ENCODE measurements around the gene KRTAP24-1. TPM values are rescaled to one million over a fixed set of nuclear protein-coding genes. Genes with fewer than 3 reads are reported as not detected.

The KRTAP24-1 gene
- total and polyA plus RNA-seq, 2 of the 13 experiments (the other 11 are each of a cell fraction or from before 2014, with no cell fraction given): not detected

DNA sequence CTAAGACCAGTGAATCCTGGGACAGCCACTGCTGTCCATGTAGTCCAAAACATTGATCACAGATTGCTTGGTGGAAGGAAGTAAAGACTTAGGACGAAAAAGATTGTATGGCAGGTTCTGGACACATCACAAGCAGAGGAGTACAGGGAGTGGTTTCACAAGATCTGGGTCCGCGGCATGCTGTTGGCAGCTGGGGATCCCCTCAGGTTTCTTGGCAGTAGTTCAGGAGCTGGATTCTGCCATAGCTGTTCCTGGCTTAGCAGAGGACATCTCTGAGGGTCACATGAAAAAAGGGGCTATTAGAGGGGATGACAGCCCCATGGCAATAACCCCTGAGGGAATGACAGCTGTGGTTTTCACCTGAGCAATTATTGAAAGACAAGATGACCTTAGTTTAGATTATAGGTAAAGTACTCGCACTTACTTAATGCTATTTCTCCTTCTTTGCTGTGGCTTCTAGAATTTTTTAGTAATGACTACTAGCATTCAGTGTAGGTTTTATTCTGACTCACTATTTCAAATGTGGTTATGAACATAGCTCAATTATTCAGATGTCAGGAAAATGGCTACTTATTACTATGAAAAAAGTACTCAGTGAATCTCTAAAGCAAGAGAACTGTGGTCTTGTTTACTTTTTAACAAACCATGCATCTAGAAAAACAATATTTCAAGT, 46.6 kb upstream of the KRTAP24-1 start:
- Histone ChIP-seq H4K20me1 (ENCODE audit: insufficient read depth, low read length) (no peaks in the 10 kb centered on the region), H3K27ac (ENCODE audit: extremely low read length, insufficient read depth, low read length) (no peak overlapping the region), H3K27me3 (ENCODE audit: control insufficient read depth in 1 of 2, insufficient read depth in 2 of 2, low read length in 2 of 2) (no peaks in the 10 kb centered on the region), H3K9me3 (ENCODE audit: low read length) (peaks cover 91% of the 10 kb centered on the region), H3K4me3 (replicated peaks in 1 of 3; ENCODE audit: insufficient read depth in 1 of 3, low read depth in 2 of 3, low read length in 3 of 3) (no peak overlapping the region), H3K4me2 (ENCODE audit: low read depth, low read length) (no peak overlapping the region), H3K4me1 (ENCODE audit: insufficient read depth, low read length) (no peaks in the 10 kb centered on the region), H3K36me3 (replicated peaks in 1 of 2; ENCODE audit: control insufficient read depth in 1 of 2, insufficient read depth in 2 of 2, low read length in 2 of 2) (no peaks in the 10 kb centered on the region), H3K9ac (ENCODE audit: insufficient read depth, low read depth, low read length) (no peak overlapping the region), H2AFZ (ENCODE audit: low read length) (no peak overlapping the region), H3K79me2 (ENCODE audit: insufficient read depth, low read length) (no peaks in the 10 kb centered on the region)
- ChIA-PET CTCF (ENCODE audit: low intra/inter-chr PET ratio, low total read pairs) (no interaction called here), POLR2A (no interaction called here)
- WGBS (ENCODE audit: low lambda C conversion rate): 0% methylated on average over 4 of the region's 4 CpGs
- no peak for ATAC-seq
- intact Hi-C loops (cut with micrococcal nuclease; ENCODE audit: unreplicated experiment) (no loop called here), in situ Hi-C loops (cut with HindIII; ENCODE audit: extremely low pct_ligation_motif_present, low pct_unique_long_range_greater_than_20kb) (loop anchor here (25.0 kb wide), 1 partner anchor 758 kb away; no protein-coding TSS in a partner anchor)
- no peak for FAIRE-seq
- no peak for DNase-seq (ENCODE audit: low spot score)
- BruUV-seq (replicated peaks): no TSS peak
- no peak for TF ChIP-seq STAT5B (CRISPR knock-in tag; IDR thresholded peaks at IDR 0.05)
- TF ChIP-seq JDP2 (CRISPR knock-in tag; IDR thresholded peaks at IDR 0.05; ENCODE audit: borderline replicate concordance): no peak
- no peak for TF ChIP-seq ZNF614 (CRISPR knock-in tag; IDR thresholded peaks at IDR 0.05; ENCODE audit: borderline replicate concordance)
- TF ChIP-seq, protein P1, sequence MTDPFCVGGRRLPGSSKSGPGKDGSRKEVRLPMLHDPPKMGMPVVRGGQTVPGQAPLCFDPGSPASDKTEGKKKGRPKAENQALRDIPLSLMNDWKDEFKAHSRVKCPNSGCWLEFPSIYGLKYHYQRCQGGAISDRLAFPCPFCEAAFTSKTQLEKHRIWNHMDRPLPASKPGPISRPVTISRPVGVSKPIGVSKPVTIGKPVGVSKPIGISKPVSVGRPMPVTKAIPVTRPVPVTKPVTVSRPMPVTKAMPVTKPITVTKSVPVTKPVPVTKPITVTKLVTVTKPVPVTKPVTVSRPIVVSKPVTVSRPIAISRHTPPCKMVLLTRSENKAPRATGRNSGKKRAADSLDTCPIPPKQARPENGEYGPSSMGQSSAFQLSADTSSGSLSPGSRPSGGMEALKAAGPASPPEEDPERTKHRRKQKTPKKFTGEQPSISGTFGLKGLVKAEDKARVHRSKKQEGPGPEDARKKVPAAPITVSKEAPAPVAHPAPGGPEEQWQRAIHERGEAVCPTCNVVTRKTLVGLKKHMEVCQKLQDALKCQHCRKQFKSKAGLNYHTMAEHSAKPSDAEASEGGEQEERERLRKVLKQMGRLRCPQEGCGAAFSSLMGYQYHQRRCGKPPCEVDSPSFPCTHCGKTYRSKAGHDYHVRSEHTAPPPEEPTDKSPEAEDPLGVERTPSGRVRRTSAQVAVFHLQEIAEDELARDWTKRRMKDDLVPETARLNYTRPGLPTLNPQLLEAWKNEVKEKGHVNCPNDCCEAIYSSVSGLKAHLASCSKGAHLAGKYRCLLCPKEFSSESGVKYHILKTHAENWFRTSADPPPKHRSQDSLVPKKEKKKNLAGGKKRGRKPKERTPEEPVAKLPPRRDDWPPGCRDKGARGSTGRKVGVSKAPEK (CRISPR knock-in tag; IDR thresholded peaks at IDR 0.05; ENCODE audit: borderline replicate concordance): no peak
- no peak for TF ChIP-seq RFXAP (CRISPR knock-in tag; IDR thresholded peaks at IDR 0.05; ENCODE audit: borderline replicate concordance)
- TF ChIP-seq NCOR1 (IDR thresholded peaks at IDR 0.05; ENCODE audit: borderline replicate concordance, low read length): no peak
- no peak for TF ChIP-seq PBX3 (CRISPR knock-in tag; IDR thresholded peaks at IDR 0.05; ENCODE audit: borderline replicate concordance)
- TF ChIP-seq, protein P2, sequence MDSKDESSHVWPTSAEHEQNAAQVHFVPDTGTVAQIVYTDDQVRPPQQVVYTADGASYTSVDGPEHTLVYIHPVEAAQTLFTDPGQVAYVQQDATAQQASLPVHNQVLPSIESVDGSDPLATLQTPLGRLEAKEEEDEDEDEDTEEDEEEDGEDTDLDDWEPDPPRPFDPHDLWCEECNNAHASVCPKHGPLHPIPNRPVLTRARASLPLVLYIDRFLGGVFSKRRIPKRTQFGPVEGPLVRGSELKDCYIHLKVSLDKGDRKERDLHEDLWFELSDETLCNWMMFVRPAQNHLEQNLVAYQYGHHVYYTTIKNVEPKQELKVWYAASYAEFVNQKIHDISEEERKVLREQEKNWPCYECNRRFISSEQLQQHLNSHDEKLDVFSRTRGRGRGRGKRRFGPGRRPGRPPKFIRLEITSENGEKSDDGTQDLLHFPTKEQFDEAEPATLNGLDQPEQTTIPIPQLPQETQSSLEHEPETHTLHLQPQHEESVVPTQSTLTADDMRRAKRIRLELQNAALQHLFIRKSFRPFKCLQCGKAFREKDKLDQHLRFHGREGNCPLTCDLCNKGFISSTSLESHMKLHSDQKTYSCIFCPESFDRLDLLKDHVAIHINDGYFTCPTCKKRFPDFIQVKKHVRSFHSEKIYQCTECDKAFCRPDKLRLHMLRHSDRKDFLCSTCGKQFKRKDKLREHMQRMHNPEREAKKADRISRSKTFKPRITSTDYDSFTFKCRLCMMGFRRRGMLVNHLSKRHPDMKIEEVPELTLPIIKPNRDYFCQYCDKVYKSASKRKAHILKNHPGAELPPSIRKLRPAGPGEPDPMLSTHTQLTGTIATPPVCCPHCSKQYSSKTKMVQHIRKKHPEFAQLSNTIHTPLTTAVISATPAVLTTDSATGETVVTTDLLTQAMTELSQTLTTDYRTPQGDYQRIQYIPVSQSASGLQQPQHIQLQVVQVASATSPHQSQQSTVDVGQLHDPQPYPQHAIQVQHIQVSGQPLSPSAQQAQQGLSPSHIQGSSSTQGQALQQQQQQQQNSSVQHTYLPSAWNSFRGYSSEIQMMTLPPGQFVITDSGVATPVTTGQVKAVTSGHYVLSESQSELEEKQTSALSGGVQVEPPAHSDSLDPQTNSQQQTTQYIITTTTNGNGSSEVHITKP (CRISPR knock-in tag; IDR thresholded peaks at IDR 0.05; ENCODE audit: low read depth): no peak
- TF ChIP-seq ZNF414 (CRISPR knock-in tag; IDR thresholded peaks at IDR 0.05): no peak
- no peak for TF ChIP-seq ZNF234 (CRISPR knock-in tag; conservative IDR thresholded peaks at IDR 0.05)
- no peak for TF ChIP-seq MNT (IDR thresholded peaks at IDR 0.05)
- no peak for TF ChIP-seq ZNF160 (CRISPR knock-in tag; IDR thresholded peaks at IDR 0.05)
